ENCODE results near the gene COG5.
A peak's percentile ranks its signal among the peaks of the same experiment; 100 is the strongest.

Gene COG5

DNA sequence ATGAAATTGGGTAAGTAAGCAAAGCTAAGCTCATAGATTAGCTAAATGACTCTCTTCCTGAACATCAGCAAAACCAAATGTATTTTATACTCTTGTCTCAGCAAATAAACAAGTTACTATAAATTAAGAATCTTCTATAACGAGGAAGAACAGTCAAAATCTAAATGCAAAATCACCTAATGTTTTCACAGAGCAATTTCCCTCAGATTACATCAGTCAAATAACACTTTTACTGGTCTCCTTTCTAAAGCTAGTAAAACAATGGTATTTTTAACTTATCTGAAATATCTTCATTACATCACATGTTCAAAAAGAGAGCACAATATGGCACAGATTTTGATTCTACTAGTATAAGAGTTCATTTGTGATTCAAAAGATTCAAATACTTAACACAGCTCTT is 110.3 kb downstream of the COG5 start:
- DNase-seq: no peak

DNA sequence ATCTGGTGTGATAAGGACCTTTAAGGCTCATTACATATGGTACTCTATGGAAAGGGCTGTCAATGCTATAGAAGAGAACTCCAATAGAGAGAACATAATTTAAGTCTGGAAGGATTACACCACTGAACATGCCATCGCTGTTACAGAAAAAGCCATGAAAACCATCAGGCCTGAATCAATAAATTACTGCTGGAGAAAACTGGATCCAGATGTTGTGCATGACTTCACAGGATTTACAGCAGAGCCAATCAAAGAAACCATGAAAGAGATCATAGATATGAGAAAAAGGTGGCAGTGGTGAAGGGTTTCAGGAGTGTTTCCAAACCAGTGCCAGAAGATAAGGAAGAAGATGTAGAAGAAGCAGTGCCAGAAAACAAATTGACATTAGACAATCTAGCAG is 112.8 kb downstream of the COG5 start:
- no peak for DNase-seq

- no peak for DNase-seq
These were observed 116.7 kb downstream of the COG5 start for GRCh38 chr7:107446988-107447387.

GRCh38 chr7:107446531-107446930 is 117.2 kb downstream of the COG5 start:
- peak; percentile 2 for DNase-seq

GRCh38 chr7:107442678-107443077 is 121.0 kb downstream of the COG5 start:
- DNase-seq: no peak

- DNase-seq: no peak
These were observed 121.9 kb downstream of the COG5 start for GRCh38 chr7:107441581-107442422.

GRCh38 chr7:107439025-107439424 is 124.7 kb downstream of the COG5 start:
- no peak for DNase-seq

DNA sequence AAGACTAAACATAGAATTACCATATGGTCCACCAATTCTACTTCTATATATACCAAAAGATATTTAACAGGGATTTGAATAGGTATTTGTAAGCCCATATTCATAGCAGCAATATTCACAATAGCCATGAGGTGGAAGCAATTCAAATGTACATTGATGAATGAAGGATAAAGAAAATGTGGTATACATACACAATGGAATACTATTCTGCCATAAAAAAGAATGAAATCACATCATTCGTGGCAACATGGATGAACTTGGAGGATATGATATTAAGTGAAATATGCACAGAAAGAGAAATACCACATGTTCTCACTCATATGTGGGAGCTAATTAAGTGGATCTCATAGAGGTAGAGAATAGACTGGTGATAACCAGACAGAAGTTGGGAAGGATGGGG is 128.0 kb downstream of the COG5 start:
- no peak for DNase-seq

DNA sequence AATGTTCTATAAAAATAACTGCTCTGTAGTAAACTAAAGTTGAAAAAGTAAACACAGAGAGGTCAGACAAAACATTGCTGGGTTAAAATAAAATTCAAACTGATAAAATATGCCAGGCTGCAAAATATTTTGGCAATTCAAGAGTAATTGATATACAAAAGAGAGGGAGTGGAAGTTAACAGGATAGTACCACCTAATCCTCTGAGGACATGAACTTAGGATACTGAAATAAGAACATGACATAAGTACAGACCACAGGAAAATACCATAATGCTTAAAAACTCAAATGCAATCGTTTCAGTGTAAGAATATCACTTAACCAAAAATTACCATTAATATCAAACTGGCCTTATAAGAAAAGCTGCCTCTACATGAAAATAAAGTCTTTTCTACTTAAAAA is 131.5 kb downstream of the COG5 start:
- no peak for DNase-seq

- DNase-seq: no peak
These were observed 133.7 kb downstream of the COG5 start for GRCh38 chr7:107430057-107430456.

DNA sequence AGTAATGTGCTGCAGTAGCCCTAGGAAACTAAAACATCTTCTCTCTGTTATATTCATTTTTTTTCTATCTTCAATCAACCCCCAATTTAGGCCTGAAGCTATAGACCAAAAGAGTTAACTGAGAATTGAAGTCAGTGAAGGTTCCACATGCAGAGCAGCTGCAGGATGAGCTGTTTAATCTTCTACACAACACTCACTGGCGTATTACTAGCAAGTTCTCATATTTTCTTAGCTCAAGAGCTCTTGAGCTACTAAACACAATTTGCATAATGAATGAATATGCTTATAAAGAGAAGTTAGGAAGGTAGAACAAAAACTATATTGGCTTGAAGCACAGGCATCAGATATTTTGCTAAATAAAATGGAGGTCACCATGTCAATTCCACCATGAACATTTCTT is 135.1 kb downstream of the COG5 start:
- no peak for DNase-seq

GRCh38 chr7:107427462-107427861 is 136.3 kb downstream of the COG5 start:
- DNase-seq: no peak

- DNase-seq: no peak
These were observed 149.5 kb downstream of the COG5 start for GRCh38 chr7:107414198-107414597.

GRCh38 chr7:107408349-107408748 is 155.4 kb downstream of the COG5 start:
- DNase-seq: no peak

DNA sequence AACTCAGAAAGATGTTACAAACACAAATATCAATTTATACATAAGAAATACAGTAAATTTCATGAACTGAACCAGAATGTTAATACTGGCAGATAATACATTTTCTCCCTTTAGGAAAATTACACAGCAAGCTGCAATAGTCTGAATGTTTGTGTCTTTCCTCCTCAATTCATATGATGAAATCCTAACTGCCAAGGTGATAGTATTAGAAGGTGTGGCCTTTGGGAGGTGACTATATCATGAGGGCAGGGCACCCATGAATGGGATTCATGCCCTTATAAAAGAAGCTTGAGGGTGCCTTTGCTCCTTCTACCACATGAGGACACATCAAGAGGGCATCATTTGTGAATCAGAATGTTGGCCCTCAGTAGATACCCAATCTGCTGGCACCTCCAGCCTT is 158.2 kb downstream of the COG5 start:
- no peak for DNase-seq

DNA sequence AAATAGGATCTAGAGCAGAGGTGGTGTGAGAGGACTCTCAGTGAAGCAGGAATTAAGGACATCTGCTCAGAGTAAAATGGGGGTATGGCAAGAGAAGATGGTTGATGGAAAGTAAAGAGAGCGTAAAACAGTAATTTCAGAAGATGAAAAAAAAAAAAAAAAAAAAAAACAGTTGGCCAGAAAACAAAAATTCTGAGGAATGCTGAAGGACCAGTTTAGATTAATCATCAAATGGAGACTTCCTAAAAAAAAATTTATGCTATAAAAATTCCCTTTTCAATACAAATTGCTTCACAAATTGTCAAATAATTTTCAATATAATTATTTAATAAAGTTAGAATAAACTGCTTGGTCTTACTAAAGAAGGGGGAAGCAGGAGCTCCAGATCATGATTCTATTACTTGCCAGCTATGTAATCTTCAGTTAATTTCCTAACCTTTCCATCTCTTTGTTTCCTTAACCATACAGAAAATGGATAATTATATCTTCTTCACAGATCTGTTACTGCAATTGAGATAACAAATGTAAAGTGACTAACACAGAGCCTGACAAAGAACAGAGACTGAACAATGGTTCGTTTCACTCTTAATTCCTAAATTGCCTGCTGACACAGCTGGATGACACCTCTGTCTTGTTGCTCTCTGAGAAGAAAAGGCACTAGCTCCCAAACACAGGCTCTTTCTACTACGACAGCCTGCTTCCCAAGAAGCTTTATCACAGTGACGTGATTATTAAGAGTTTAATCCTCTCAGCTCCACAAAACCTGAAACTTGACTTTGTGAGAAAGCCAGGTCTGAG is 158.8 kb downstream of the COG5 start:
- DNase-seq: no peak

DNA sequence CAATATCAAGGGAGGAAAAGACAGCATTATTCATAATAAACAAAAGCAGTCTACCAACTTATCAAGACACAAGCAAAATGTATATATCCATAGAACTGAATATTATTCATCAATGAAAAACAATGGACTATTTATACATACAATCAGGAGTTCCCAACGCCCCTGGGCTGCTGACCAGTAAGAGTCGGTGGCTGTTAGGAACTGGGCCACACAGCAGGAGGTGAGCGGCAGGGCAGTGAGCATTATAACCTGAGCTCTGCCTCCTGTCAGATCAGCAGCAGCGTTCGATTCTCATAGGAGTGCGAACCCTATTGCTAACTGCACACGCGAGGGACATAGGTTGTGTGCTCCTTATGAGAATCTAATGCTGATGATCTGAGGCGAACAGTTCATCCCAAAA is 165.6 kb downstream of the COG5 start:
- no peak for DNase-seq

DNA sequence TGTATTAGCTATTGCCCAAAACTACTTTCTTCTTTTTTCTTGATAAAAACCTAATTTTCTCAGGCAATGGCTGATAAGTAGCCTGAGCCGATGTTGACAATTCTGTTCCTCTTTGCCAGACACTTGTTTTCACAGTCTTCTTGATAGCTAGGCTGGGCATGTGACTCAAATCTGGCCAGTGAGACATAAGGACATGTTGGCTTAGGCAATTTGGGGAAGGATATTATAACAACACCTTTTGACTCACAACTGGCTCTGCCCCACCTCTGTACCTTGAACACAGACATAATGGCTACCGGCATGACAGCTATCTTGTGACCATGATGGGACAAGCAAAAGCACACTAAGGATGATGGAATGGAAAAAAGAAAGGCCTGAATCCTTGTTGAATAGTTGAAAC is 166.7 kb downstream of the COG5 start:
- peak; percentile 4 for DNase-seq

DNA sequence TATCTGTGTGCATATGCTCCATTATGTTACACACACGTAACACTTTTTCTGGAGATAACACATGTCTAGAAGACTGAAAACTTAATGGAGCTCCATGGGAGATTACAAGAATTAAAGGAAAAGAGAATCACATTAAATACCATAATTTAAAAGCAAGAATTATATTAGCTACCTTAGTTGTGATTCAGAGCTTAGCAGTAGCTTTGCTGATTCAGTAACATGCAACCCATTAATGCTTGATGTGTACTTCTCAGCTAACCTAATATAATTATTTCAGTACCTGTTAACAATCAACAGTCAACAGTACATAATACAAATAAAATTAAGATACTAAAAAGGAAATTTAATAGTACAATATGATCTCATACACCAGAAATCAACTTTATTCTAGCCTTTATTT is 167.6 kb downstream of the COG5 start:
- no peak for DNase-seq

GRCh38 chr7:107394831-107395230 is 168.9 kb downstream of the COG5 start:
- no peak for DNase-seq

- DNase-seq: peak; percentile 2
These were observed 169.4 kb downstream of the COG5 start for GRCh38 chr7:107394276-107394675.

DNA sequence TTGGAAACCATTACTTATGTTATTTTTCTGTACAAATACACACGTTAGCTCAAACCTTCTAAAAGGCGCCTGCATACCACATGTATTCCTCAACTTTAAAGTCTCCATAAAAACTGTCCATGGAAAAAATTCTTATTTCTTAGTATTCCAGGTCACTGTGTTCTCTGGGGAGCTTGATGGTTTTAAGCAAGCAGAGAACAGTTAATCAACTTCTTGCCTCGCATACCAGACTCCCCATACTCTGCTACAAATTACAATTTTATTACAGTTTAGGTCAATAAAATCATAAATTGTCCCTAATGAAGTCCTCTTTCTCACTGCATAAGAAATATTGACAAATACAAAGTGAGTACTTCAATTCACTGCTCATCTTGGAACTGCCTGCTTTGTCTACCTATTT is 170.9 kb downstream of the COG5 start:
- no peak for DNase-seq

DNA sequence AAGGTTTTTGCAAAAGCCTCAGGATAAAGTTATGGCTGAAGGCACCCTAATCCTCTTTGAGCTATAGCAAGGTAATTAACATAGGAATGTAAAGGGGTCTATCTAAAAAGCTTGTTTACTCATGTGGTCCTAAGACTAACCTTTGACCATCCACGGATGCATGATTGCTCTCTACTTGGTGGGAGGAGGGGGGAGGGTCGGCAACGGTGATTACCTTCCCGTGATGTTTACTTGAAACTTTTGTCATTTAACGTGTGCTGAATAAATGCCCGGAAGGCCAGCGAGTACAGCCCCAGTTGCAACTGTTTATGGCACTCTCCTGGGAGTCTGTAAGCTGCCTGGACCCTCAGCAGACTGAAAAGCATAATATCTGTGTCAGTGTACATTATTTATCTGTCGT is 172.8 kb downstream of the COG5 start:
- DNase-seq: no peak

- no peak for DNase-seq
These were observed 175.1 kb downstream of the COG5 start for GRCh38 chr7:107388604-107389003.
